Measurements from ENCODE around the gene APBB2.

DNA sequence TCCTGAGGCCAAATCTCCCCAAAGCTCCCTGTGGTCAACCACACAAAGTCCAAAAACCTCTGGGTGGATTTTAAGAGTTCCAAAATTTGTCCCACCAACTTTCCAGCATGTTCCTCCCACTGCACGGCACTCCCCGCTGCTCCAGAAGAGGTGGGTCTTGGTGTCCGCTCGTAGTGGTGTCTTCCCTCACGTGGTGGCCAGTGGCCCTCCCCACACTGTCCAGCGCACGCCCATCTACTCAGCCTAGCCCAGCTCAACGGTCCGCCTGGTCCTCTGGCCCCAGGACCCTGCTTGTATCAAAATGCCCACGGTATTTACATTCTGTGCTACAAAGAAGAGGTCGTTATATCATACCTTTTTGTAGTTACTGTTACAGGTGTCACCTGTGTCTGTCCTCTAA is 381.1 kb downstream of the APBB2 start:
- TF ChIP-seq MAX (IDR thresholded peaks at IDR 0.05; ENCODE audit: low read depth, low read length), result no peak
- TF ChIP-seq CTCF (IDR thresholded peaks at IDR 0.05; ENCODE audit: low read depth, low read length), result no peak

Measured in NB4 (cell line).